PFSK-1 (cell line): ENCODE results near the gene ARL6IP6.

Source experiments
- SIN3A ChIP-seq: IDR thresholded peaks from 2 replicates; pipeline ENCODE4 v1.6.1; 2012; ENCODE audit warnings: mild to moderate bottlenecking, low read length, moderate library complexity, borderline replicate concordance; ENCODE audit not compliant: insufficient read depth
- TAF1 ChIP-seq: IDR thresholded peaks from 2 replicates; pipeline ENCODE4 v1.6.1; 2012; ENCODE audit warnings: low read length, control low read depth, borderline replicate concordance; ENCODE audit not compliant: insufficient read depth

- no peak for TF ChIP-seq TAF1
- no peak for TF ChIP-seq SIN3A
Measured at GRCh38 chr2:152695763-152696162, 22.7 kb upstream of the ARL6IP6 start.
